NCI-H748 treated with DMSO at 0.1 percent for 48 hours (cell line): ENCODE results near the gene SYTL2.
"Not testable (repeated sequence)": the region's sequence is repeated elsewhere in the genome, so short reads cannot be mapped to it uniquely, and the experiment has no call there.

ENCODE experiments used
- DNase-seq: peaks from one replicate; lab custom pipeline; 2025; lab: John Stamatoyannopoulos, UW

Gene SYTL2

DNA sequence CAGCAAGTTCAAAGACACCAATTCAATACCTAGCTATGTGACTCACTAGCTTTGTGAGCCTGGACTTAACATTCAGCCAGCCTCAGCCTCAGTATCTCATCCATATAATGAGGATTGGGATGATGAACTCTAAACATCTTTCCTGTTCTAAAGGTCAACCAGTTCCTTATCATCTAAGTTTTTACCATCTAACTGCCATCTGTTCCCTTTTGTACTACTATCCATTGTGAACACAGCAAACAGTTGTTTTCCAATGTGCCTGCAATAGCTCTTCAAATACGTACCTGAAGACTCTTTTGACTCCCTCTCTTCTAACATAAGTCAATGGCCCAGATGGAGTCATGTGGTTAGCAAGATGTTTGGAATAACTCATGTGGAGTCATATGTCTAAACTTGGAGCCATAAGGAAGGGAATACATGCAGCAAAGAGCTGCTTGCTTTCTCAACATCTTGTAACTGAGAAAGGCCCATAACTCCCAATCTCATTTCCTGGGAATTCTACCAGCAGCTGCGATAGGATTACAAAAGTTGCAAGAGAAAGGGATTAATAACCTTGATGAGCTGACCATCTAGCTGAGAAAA, 19.4 kb downstream of the SYTL2 start:
- no peak for DNase-seq

DNA sequence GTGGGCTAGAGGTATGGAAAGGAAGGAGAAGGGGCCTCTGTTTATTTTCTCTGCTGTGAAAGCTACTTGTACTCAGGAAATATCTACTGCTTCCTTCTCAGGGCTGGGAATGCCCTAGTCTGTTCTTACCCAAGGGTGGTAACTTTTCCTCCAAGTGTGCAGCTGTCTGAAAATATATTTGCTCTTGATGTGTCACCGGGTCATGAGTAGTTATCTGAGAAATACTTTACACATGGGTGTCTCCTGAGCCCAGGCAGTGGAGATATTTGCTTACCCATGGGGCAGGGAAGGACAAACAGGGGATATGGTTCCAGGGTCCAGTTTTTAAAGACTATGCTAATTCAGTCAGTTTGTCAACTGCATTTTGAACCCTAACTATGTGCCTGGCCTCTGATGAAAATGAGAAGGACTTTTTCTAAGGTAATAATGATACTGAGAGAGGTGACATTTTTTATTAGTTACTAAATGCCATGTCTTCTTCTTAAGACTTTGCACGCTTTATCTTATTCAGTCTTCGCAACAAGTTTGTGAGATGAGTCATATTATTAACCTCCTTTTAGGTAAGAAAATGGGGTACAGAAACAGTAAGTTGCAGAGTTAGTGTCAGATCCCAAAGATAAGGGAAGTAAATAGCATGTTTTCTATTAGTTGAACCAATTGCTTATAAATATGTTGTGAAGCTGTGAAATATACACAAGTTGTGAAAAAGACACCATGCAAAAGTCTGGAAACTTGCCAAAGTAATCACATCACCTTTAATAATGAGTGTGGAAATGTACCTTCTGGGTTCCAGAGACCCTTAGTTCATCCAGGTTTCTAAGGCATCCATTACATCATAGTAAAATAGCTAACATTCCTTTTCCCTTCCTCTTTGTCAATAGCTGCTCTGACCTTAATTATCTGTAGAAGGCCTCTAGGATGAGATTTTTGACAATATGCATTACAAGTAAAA, 22.9 kb downstream of the SYTL2 start:
- DNase-seq = no peak

DNA sequence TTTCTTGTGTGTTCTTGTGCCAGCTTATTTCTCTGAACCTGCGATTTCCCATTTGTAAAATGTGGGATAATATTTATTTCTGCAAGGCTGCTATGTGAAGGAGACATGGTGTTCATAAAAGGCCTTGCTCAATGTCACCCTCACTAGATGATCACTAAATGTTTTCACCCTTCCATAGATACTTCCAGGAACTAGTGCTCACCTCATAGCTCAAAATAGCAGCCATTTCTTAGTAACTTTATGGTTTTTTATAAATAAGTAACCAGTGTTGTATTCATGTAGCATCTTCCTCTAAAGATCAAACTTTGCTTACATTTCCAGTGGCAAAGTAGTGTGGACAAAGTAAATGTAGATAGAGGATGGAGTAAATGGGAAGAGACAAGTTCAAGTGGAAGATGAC, 23.8 kb downstream of the SYTL2 start:
- no peak for DNase-seq

DNA sequence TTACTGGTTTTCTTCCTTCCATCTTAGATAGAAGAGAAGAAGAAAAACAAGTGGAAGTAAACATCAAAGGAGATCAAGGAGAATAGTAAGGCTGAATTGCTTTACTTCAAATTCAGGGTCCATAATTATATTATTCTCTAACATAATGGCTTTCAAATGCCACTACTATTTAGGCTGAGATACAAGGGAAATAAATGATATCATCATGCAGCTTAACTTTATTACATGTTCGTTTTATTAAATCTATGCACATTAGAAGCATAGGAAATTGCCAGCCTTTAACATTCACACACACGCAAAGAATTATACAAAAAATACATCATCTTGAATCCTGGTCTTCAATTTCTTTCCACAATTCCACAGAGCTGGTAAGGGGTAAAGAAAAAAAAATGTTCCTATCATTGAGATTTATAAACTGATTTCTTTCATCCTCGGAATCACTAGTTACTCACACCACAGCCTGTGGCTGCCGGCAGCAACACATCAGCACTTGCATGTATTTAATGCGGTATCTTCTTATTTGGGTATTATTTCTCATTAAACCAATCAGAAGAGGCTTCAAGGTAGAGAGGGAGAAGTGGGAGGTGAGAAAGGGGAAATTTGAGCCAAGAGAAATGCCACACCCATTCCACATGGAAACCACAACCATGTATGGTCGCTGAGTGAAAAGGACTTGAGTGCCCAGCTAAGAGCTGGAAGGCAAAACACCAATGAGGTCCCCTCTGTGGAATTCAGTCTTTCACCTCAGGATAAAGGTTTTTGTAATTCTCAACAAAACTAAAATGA, 26.3 kb downstream of the SYTL2 start:
- no peak for DNase-seq

DNA sequence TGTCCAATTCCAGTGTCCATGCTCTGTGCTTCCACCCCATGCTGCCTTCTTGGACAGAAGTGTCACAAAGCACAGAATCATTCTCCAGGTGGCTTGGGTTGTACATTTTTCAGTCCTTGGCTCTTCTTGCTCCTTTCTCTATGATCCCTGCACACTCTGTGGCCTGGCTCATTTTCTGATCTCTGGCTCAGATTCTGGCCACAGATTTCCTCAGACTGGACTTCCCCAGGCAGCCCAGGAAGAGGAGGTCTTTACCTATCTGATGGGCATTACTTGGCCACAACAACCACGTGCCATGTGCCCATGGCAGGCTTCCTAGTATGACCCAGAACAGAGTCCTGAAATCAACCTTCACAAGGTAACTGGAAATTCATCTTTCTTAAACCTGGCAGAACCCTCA, 27.2 kb downstream of the SYTL2 start:
- DNase-seq = no peak

DNA sequence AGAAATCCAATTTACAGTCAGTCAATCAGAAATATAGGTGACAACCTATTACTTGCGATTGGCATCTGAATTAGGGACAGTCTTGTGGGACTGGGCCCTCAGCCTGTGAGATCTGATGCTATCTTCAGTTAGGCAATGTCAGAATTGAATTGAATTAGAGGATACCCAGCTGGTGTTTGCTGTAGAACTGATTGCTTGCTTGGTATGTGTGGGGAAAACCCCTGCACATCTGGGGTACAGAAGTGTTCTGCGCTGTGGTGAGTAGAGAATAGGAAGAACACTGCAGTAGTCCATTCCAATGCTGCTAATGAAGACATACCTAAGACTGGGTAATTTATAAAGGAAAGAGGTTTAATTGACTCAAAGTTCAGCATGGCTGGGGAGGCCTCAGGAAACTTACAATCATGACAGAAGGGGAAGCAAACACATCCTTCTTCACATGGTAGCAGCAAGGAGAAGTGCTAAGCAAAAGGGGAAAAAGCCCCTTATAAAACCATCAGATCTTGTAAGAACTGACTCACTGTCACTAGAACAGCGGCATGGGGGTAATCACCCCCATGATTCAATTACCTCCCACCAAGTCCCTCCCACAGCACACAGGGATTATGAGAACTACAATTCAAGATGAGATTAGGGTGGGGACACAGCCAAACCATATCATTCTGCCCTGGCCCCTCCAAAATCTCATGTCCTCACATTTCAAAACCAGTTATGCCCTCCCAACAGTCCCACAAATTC, 30.0 kb downstream of the SYTL2 start:
- not testable (repeated sequence) for DNase-seq

DNA sequence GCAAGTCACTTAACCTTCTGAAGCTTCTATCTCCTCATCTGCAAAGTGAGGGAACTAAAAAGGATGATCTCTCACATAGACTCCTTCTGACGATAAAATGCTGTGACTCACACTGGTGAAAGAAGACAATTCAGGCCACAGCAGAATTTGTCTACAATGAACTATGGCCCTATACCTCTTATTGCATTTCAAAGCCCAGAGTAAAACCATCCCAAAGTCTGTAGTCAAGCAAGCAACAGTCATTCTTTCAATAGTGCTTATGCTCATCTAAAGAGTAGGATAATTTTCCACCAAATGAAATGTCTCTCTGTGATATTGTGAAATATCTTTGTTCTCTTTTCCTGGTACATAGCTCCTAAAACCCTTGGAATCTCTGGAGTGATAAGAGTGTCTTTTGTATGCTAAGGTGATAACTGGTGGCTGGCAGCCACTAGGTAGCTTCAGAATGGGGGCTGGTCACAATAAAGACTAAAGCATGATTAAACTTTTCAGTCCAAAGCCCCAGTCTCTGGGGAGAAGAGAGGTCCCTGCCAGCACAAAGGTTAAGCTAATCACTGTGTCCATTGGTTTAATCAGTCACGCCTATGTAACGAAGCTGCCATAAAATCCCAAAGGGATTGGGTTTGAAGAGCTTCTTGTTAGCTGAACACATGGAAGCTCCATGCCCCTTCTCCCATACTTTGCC, 30.8 kb downstream of the SYTL2 start:
- DNase-seq = no peak

DNA sequence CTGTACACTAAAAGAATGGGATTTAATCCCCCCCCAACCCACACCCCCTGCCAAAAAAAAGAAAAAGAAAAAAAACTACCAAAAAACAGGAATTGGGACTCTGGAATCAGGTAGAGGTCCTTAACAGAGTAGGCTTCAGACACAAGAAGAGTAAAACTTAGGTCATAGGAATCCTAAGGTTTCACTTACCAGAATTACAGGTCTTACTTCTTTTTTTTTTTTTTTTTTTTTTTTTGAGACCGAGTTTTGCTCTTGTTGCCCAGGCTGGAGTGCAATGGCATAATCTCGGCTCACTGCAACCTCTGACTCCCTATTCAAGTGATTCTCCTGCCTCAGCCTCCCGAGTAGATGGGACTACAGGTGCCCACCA, 33.4 kb downstream of the SYTL2 start:
- DNase-seq = not testable (repeated sequence)

DNA sequence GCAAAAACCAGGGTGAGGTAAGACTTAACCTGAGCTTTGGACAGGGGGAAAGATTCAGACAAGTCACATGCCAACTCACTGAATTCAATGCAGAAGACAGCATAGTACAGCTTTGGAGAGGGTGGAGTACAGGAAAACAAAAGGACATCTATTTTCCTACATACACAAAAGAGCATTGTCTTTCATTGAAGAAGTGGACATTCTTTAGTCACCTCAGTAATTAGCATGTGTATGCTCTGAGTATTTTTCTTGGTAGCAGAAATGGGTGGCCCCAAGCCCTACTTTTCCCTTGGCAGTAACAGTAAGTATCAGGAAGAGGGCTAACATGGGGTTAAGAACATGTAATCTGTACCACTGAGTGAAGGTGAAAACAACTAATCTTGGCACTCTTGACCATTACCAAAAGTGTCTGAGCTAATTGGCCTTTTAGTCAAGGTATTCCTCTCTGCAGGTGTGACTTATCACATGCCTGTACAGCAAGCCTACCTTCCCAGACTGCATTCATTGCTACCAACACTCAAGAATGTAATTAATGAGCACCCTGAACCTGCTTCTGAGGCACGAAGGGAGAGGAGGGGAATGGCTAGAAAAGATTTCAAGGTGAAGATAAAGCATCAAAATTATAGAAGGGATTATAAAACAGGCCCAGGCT, 33.9 kb downstream of the SYTL2 start:
- DNase-seq = no peak

DNA sequence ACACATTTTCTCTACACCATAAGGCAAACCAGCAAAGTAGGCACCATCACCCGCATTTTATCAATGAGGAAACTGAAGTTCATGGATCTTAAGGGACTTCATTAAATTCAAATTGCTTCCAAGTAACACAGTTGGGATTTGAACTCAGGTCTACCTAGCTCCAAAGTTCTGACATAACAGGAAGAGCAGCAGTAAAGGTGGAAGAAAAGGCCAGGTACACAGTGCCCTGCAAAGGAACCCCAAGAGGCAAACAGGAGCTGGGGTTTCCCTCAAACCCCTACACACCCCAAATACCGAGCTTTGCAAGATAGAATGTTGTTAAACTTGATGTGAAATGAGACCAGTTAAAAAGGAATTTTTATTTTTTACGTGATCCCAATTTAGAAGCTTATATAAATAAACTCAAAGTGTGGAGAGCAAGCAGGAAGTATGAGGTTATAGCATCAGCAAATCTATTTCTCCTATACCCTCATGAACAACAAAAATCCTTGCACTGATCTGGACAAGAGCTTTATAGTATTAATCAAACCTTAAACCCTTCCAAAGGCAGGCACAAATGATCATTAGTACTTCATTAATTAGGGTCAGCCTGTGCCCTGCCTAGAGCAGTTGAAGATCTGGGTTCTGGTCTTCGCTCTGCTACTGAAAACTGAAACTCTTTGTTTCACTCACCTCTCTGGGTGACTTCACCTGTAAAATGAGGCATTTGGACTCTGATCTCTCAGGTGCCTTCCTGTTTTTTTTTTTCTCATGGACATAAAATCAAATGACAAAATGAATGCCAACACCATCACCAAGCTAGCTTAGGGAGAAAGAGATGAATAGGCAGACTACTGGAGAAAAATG, 36.5 kb downstream of the SYTL2 start:
- DNase-seq = no peak

DNA sequence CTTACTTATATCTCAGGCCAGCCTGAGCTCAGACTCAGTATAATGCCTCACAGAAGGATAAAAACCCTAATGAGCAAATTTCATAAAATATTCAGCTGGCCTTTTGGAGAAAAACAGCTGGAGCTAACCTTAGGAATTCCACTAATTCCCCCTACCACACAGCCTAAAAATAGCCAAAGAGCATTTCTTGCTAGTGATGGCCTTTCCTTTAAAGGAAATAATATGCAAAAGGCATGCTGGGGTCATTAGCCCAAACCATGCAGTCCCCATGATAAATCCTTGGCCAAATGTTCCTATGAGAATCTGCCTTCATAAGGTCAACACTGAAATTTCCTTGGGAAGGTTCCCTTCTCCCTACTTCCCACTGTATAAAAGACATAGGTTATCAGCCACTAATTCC, 38.2 kb downstream of the SYTL2 start:
- no peak for DNase-seq

DNA sequence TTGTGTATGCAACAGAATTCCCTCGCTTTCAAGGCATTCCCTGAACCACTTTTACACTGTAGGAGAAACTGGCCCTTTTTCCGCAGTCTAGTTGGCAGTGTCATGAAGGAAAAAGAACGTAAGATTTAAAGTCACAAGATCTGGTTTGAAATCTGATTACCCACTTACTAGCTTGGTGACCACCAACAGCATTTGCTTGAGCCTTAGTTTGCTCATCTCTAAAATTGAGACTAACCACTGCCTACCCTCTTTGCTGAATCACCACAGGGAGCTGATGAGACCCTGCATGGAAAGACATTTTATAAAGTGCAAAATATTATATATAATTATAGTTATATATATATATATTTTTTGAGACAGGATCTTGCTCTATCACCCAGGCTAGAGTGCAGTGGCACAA, 39.4 kb downstream of the SYTL2 start:
- no peak for DNase-seq

DNA sequence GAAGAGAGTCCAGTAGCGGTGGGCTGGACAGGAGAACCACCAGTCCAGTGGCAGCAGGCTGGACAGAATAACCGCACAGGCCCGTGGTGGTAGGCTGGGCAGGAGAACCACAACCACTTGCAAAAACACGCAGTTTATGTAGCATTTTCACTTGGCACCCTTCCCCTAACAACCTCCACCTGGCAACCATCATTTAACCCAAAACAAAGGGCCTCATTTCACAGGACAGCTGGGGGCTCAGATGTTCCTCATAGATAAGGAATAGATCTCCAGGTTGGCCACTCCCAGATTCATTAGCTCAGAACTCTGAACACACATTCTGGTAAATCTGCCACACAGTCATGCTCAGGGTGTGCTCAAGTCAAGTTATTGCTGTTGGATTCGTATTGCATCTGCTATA, 41.2 kb downstream of the SYTL2 start:
- DNase-seq = no peak

DNA sequence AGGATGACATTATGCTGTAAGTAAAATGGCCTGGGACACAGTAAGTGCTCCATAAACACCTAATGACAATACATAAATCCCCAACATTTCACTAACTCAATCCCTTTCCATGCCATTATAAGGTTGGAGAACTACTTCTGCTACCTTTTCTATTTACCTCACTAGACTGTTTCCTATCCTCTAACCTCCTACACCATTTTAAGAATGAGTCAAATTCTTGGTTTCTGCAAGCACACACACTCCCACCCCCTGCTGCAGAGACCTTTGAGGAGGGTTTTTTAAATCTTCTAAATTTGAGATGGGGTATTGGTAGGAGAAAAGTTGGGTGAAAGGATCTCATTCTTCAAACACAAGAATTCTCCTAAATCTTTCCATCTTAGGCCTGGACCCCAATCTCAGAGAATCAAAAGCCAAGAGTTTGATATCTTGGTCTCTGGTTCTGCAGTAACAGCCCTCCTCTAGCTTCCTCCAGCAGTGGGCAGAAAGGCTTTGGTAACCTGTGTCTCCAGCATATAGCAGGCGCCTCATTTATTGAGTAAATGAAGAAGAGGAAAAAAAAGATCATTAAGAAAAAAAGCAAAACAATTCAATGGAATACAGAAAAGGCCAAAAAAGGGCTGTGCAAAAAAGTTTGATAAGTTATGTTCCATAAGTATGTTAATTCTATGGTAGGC, 42.3 kb downstream of the SYTL2 start:
- DNase-seq = no peak

DNA sequence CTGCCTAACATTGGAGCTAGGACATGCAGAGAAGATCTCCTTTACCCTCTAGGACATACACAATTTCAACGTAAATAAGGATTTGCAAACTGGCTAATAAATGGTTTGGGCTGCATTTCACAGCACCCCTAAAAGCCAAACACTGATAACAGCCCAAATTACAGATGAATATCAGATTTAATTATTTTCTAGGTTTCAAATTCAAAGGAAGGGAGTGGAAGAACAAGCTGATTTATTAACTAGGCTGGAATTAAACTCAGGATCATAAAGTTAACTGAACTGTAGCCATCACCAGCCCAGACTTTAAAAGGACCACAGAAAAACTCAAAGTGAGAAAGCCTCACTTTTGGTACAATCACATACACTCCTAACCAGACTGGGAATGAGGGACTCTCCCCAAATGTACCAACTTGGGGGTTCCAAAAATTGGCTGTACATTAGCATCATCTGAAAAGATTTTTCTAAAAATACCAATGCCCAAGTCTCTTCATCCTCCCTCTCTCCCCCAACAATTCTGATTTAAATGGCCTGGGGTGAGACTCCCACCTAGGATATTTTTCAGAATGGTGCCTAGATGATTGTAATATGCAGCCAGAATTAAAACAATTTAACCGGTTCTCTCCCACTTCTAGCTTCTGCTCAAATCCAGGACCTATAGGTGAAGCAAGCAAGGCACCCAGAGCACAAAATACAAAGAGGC, 43.5 kb downstream of the SYTL2 start:
- no peak for DNase-seq

DNA sequence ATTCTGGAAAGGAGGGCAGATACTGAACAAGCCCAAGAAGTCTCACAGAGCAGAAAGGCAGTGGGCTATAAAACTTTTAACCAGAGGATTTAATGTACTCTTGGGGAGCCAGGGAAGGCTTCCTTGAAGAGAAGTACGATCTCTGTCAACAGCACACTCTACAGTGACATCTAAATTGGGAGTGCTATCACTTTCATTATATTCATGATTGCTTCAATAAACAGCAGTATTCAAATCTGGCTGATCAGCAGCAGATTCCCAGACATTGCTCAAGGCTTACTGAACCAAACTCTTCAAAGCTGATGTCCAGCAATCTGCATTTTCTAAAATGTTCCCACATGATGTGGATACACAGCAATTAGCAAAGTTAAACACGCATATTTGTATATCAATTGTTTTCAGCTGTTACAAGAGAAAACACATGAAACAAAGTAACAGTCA, 44.2 kb downstream of the SYTL2 start:
- DNase-seq = no peak

DNA sequence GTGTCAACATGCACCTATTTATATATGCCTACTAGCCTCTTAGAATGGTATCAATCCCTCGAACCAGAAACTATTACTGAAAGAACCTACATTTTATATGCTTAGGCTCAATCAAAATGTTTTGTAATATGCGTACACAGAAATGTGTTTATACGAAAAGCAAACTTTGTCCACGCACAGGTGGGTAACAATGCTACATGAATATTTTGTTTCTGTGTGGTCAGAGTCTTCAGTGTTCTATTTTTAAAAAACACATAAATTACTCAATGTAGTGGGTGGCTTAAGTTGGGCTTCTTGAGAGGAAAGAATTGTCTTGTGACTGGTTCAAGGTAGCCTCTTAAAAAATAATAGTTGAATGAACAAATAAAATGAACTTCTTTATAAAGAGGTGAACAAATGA, 46.1 kb downstream of the SYTL2 start:
- DNase-seq = no peak

DNA sequence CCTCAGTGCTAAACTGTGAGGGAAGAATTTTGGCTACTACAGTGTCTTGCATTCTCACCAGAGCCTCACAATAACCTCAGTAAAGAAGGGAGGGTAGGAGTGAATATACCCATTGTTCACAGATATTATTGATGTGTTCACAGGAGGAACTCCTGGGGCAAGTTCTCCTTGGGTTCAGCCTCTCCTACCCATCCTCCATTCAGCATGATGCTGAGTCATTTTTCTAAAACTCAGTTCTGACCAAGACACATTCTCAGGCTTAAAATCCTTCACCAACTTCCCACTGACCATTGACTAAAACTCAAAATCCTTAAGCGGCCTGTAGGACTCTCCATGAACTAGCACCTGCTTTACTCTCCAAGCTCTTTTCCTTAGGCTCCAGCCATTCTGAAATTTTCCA, 48.7 kb downstream of the SYTL2 start:
- DNase-seq = no peak

DNA sequence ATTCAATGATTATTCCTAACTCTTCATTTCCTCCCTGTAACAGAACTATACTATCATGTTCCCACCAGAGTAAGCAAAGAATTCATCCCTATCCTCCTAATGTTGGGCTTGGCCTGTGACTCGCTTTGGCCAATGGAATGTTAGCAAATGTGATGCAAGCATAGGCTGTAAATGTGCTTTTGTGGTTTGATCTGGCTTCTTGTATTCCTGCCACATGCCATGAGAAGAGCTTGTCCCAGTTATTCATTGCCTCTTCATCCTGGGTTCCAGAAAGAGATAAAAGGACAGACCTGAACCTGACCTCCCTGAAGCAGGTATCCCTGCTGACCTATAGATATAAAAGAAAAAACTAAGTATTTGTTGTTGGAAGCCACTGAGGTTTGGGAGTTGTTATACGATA, 51.0 kb downstream of the SYTL2 start:
- peak; percentile 11 for DNase-seq
